Calu3 (cell line): ENCODE measurements around the gene NCOA1. TPM values are rescaled to one million over a fixed set of nuclear protein-coding genes. Genes with fewer than 3 reads are reported as not detected.

Experiments used
- BruUV-seq: library from RNA; stranded (reverse); fragments of 400-500 nt; replicated peaks from 2 replicates; lab custom pipeline; 2021; lab: Mats Ljungman, UMichigan
- CTCF ChIA-PET: fragments of 300-600 bp; sonication (Branson Sonifier 250); formaldehyde crosslinking; loops from one replicate; lab custom pipeline; 2022; ENCODE audit warnings: antibody characterized with exemption; lab: Charles Lee
- DNase-seq: peaks from one replicate; pipeline ENCODE4 v3.0.0; 2022
- H3K27ac Mint-ChIP-seq: one replicate; pipeline ENCODE4 v1.8.0; 2022; ENCODE audit warnings: mixed read lengths; ENCODE audit not compliant: unreplicated experiment
- H3K27me3 Mint-ChIP-seq: one replicate; pipeline ENCODE4 v1.8.0; 2022; ENCODE audit warnings: mixed read lengths; ENCODE audit not compliant: unreplicated experiment
- H3K36me3 Mint-ChIP-seq: one replicate; pipeline ENCODE4 v1.8.0; 2022; ENCODE audit warnings: mild to moderate bottlenecking, moderate library complexity, mixed read lengths; ENCODE audit not compliant: insufficient read depth, unreplicated experiment
- H3K4me1 Mint-ChIP-seq: one replicate; pipeline ENCODE4 v1.8.0; 2022; ENCODE audit warnings: mild to moderate bottlenecking, low read depth, mixed read lengths; ENCODE audit not compliant: unreplicated experiment
- H3K4me3 Mint-ChIP-seq: one replicate; pipeline ENCODE4 v1.8.0; 2022; ENCODE audit warnings: mild to moderate bottlenecking, low read depth, moderate library complexity, mixed read lengths; ENCODE audit not compliant: unreplicated experiment
- H3K9me3 Mint-ChIP-seq: one replicate; pipeline ENCODE4 v1.8.0; 2022; ENCODE audit warnings: low read depth, mixed read lengths; ENCODE audit not compliant: unreplicated experiment
- intact Hi-C: fragments of 100-400 bp; cut with micrococcal nuclease; formaldehyde crosslinking; loops from one replicate; pipeline ENCODE4 v1.10.0; 2022; ENCODE audit not compliant: unreplicated experiment
- total RNA-seq: library from RNA; stranded (reverse); gene quantifications from 2 replicates; pipeline ENCODE4 v1.2.3, GENCODE V29; 2022
- TF ChIP-seq, protein P1 (sequence below): fragments of 200-600 bp; IDR thresholded peaks from one replicate; pipeline ENCODE4 v1.8.0; 2022; ENCODE audit warnings: antibody characterized with exemption; ENCODE audit not compliant: unreplicated experiment

Gene NCOA1
- total RNA-seq, 1 experiment from 2014 or later = 14.8 TPM

DNA sequence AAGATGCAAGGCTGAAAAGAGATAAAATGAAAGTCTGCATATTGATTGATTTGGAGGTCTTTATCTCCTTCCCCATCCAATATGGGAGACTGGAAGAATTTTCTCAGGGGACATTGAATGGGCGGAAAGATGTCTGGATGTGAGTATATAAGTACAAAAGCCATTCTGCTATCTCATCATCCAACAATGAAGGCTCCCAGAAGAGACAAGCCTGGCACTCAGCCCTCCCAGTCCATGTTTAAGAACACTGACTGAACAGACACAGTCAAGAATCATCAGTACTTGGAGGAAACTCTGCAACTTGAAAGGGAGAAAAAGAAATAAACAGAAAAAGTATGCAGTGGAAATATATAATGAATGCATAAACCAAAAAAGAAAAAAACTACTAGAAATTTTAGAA lies 221.2 kb downstream of the NCOA1 start:
- no peak overlapping the region for H3K4me3 Mint-ChIP-seq
- BruUV-seq = no TSS peak
- H3K9me3 Mint-ChIP-seq = no peaks in the 10 kb centered on the region
- H3K4me1 Mint-ChIP-seq = no peaks in the 10 kb centered on the region
- intact Hi-C loops = no loop called here
- TF ChIP-seq, protein P1, sequence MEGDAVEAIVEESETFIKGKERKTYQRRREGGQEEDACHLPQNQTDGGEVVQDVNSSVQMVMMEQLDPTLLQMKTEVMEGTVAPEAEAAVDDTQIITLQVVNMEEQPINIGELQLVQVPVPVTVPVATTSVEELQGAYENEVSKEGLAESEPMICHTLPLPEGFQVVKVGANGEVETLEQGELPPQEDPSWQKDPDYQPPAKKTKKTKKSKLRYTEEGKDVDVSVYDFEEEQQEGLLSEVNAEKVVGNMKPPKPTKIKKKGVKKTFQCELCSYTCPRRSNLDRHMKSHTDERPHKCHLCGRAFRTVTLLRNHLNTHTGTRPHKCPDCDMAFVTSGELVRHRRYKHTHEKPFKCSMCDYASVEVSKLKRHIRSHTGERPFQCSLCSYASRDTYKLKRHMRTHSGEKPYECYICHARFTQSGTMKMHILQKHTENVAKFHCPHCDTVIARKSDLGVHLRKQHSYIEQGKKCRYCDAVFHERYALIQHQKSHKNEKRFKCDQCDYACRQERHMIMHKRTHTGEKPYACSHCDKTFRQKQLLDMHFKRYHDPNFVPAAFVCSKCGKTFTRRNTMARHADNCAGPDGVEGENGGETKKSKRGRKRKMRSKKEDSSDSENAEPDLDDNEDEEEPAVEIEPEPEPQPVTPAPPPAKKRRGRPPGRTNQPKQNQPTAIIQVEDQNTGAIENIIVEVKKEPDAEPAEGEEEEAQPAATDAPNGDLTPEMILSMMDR = no peak
- CTCF ChIA-PET = no interaction called here
- no peak for DNase-seq
- no peaks in the 10 kb centered on the region for H3K27me3 Mint-ChIP-seq
- no peaks in the 10 kb centered on the region for H3K36me3 Mint-ChIP-seq
- no peak overlapping the region for H3K27ac Mint-ChIP-seq

DNA sequence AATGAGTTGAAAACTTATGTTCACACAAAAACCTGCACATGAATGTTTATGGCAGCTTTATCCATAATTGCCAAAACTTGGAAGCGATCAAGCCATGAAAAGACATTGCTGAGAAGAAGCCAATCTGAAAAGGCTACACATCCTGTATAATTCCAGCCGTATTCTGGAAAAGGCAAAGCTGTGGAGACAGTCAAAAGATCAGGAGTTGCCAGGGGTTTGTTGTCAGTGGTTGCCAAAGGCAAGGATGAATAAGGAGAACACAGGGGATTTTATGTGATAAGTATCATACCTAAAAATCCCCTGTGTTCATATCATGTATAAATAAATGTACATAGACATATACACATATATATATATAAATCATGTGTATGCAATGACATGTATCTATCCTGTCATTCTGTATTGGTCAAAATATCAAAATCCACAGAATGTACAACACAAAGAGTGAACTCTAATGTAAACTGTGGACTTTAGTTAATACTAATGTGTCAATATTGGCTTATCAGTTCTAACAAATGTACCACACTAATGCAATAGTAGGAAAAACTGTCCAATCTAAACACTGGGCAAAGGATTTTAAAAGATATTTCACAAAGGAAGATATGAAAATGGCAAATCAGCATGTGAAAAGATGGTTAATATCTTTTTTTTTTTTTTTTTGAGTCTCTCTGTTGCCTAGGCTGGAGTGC lies 226.4 kb downstream of the NCOA1 start:
- CTCF ChIA-PET = no interaction called here
- DNase-seq = no peak
- BruUV-seq = no TSS peak
- H3K4me3 Mint-ChIP-seq = no peak overlapping the region
- no peaks in the 10 kb centered on the region for H3K9me3 Mint-ChIP-seq
- no peaks in the 10 kb centered on the region for H3K27me3 Mint-ChIP-seq
- intact Hi-C loops = no loop called here
- TF ChIP-seq, protein P1 = no peak
- H3K36me3 Mint-ChIP-seq = no peaks in the 10 kb centered on the region
- no peaks in the 10 kb centered on the region for H3K4me1 Mint-ChIP-seq
- no peak overlapping the region for H3K27ac Mint-ChIP-seq

DNA sequence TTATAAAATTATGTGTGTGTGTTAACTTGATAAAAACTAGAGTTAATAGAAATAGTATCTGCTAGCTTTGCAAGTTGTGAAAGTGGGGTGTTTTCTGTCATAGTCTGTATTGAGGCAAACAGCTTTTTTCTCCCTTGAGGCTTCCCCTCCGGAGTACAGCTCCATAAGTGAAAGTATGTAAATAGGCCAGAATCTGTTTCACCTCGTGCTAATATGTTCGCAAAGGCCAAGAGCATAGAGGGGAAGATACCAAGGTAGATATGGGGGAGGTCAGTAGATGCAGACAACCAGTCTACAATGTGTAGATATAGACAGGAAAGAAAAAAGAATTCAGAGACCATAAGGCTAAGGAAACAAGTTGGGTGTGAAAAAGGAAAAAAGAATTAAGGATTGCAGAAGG lies 229.3 kb downstream of the NCOA1 start:
- intact Hi-C loops = no loop called here
- BruUV-seq = no TSS peak
- H3K4me3 Mint-ChIP-seq = no peak overlapping the region
- TF ChIP-seq, protein P1 = no peak
- no peak overlapping the region for H3K27ac Mint-ChIP-seq
- DNase-seq = no peak
- H3K9me3 Mint-ChIP-seq = no peaks in the 10 kb centered on the region
- H3K27me3 Mint-ChIP-seq = no peaks in the 10 kb centered on the region
- no peaks in the 10 kb centered on the region for H3K4me1 Mint-ChIP-seq
- no peaks in the 10 kb centered on the region for H3K36me3 Mint-ChIP-seq
- CTCF ChIA-PET = no interaction called here

DNA sequence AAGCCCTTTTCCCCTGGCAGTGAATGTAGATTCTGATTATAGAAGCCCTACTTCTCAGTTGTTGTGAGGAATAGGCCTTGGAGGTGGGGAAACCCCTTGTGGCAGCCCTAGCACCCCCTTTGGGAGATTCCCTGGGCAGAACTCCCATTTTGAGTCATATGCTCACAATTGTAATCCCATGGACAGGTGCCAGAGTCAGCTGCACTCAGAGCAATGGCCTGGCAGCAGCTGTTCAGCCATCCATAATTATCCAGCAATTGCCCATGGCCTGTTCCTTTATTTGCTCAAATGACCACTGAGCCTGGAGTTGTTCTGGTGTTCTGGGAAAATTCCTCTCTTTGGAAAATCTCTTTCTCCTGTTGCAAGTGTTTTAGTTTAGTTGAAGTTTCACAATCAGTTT lies 230.4 kb downstream of the NCOA1 start:
- H3K27ac Mint-ChIP-seq = no peak overlapping the region
- intact Hi-C loops = no loop called here
- no peaks in the 10 kb centered on the region for H3K27me3 Mint-ChIP-seq
- TF ChIP-seq, protein P1 = no peak
- no peaks in the 10 kb centered on the region for H3K9me3 Mint-ChIP-seq
- CTCF ChIA-PET = interaction anchor here (0.6 kb wide), 1 partner anchor 9 kb away, joined by 5 read pairs; no protein-coding TSS in a partner anchor
- H3K4me1 Mint-ChIP-seq = no peaks in the 10 kb centered on the region
- no peaks in the 10 kb centered on the region for H3K36me3 Mint-ChIP-seq
- H3K4me3 Mint-ChIP-seq = no peak overlapping the region
- no TSS peak for BruUV-seq
- DNase-seq = no peak
